ENCODE results near the gene LUZP1.

The LUZP1 gene

DNA sequence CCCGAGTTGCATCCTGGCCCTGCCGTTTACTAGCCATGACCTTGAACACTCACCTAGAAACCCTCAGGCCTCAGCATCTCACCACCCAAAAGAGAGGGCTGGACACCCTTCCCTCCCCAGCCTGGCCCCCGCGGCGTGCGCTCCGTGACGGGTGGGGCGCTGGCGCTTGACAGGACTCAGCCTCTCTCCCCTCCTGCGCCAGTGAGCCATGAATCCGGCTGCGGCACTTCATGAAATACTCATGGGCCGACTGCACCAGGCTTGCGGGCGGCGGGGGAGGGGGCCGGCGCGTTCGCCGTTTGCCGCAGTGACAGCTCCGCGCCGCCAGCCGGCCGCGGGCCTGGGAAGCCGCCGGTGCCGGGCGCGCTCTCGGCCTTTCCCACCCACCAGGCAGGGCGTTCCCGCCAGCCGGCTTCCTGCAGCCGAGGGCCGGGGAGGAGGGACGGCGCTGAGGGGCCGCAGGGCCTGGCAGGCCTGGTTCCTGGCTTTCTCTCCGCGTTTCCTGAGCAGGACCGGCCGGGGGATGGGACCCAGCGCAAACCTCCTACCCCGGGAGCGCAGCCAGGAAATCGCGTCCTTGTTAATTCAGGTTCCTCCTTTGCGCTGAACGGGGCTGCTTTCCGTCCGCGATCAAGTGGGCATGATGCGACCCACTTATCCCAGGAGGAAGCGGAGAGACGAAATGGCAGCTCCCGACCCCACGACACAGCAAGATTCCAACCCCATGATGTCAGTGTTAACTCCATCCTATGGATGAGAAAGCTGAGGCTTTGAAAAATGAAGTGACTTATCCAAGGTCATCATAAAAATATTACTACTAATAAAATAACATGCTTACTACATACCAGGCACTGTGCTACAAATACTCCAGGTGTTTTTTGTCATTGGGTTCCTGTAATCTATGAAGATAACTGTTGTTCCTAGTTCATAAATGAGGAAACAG is 9.1 kb upstream of the LUZP1 start:
- TF ChIP-seq, protein P1, sequence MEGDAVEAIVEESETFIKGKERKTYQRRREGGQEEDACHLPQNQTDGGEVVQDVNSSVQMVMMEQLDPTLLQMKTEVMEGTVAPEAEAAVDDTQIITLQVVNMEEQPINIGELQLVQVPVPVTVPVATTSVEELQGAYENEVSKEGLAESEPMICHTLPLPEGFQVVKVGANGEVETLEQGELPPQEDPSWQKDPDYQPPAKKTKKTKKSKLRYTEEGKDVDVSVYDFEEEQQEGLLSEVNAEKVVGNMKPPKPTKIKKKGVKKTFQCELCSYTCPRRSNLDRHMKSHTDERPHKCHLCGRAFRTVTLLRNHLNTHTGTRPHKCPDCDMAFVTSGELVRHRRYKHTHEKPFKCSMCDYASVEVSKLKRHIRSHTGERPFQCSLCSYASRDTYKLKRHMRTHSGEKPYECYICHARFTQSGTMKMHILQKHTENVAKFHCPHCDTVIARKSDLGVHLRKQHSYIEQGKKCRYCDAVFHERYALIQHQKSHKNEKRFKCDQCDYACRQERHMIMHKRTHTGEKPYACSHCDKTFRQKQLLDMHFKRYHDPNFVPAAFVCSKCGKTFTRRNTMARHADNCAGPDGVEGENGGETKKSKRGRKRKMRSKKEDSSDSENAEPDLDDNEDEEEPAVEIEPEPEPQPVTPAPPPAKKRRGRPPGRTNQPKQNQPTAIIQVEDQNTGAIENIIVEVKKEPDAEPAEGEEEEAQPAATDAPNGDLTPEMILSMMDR (IDR thresholded peaks at IDR 0.05; ENCODE audit: insufficient read depth, low read depth, low read length, missing control alignments): peak; percentile 8
- peak; percentile 87 for DNase-seq (ENCODE audit: low read depth)
- H3K4me3 ChIP-seq (ENCODE audit: low read depth, low read length): peak overlapping the region; percentile 56

DNA sequence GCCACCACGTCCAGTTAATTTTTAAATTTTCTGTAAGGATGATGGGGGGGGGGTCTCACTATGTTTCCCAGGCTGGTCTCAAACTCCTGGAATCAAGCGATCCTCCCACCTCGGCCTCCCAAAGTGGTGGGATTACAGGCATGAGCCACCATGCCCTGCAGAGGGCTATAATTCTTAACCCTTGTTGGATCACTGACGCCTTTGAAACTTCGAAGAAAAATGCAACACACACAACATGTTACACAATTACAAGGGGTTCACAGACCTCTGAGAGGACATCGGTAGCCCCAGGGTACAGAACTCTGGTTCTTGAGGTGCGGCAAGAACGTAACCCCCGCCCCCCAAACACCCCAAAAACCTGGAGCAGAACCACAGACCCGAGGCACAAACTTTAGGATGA is 8.4 kb upstream of the LUZP1 start:
- no peak for DNase-seq (ENCODE audit: low read depth)
- H3K4me3 ChIP-seq (ENCODE audit: low read depth, low read length): peak overlapping the region; percentile 56
- TF ChIP-seq, protein P1 (IDR thresholded peaks at IDR 0.05; ENCODE audit: insufficient read depth, low read depth, low read length, missing control alignments): no peak

DNA sequence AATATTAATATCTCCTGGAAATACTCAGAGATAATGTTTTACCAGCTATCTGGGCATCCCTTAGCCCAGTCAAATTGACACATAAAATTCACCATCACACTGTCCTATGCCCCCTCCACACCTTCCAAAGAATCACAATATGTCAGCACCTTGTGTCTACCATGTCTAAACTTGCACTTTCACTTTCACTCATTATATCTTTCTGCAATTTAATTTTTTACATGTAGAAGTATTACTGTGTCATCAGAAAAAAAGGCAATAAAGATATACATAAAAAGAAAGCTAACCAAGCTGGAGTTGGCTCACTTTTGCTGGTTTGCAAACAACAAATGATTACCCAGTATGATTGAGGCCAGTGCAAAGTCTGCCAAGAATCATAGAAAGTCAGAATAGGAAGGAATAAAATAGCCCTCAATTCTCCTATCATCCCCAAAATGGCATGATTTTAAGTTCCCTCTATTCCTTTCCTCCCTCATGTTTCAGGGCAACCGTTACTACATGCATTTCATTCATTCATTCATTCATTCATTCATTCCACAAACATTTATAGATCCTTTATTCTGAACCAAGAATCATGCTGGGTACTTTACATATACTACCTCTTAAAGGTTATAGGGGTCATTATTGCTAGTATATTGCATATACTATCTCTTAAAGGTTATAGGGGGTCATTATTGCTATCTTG is 5.9 kb upstream of the LUZP1 start:
- TF ChIP-seq, protein P1 (IDR thresholded peaks at IDR 0.05; ENCODE audit: insufficient read depth, low read depth, low read length, missing control alignments): no peak
- no peak for DNase-seq (ENCODE audit: low read depth)
- no peak overlapping the region for H3K4me3 ChIP-seq (ENCODE audit: low read depth, low read length)

DNA sequence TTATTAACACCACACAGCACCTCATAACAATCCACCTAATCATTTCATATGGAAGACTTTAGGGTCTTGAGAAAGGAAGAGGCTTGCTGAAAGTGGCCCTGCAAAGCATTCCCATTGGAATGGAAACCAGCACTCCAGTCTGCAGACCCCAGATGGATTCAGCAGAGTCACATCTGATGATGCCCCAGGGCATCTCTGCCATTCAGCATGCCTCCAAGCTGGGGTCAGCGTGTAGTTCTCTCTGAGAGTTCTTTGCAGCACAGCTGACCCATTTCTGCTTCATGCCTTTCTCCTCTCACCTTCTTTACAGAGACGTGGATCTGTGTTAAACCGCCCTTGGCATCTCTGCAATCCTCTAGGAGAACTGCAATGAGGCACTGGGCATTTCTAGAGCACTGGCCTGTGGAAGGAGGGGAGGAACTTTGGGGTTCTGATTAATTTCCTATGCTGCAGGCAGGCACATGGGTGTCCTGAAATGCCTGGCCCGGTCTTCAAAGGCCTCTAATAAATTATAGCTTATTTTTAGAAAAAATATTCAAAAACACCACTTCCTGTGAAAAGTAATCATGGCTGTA is 2.6 kb upstream of the LUZP1 start:
- no peak for DNase-seq (ENCODE audit: low read depth)
- TF ChIP-seq, protein P1 (IDR thresholded peaks at IDR 0.05; ENCODE audit: insufficient read depth, low read depth, low read length, missing control alignments): no peak
- no peak overlapping the region for H3K4me3 ChIP-seq (ENCODE audit: low read depth, low read length)

DNA sequence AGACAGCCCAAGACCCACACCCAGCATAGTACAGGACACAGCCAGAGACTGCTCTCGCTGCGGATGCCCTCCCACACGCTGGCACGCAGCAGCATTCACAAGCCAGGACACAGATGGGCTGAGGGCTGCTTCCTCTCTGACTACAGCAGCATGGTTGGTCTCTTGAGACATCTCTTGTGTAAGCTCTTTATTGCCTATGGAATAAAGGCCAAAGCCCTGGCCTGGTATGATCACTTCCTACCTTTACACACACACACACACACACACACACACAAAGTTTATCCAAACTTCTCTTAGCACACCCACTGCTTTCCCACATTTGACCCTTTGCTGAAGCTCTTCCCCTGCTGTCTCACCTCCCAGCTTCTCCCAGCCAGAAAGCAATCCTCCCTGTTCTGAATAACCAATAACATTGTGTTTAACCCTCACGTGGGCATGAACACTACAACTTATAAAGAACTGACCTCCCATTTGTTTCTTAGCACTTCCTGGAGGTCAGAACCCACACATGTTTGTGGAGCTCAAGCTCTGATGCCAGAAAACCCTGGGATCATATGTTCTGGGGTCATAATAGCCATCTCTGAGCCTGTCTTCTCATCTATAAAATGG is 1.2 kb upstream of the LUZP1 start:
- DNase-seq (ENCODE audit: low read depth): peak; percentile 18
- TF ChIP-seq, protein P1 (IDR thresholded peaks at IDR 0.05; ENCODE audit: insufficient read depth, low read depth, low read length, missing control alignments): no peak
- no peak overlapping the region for H3K4me3 ChIP-seq (ENCODE audit: low read depth, low read length)

DNA sequence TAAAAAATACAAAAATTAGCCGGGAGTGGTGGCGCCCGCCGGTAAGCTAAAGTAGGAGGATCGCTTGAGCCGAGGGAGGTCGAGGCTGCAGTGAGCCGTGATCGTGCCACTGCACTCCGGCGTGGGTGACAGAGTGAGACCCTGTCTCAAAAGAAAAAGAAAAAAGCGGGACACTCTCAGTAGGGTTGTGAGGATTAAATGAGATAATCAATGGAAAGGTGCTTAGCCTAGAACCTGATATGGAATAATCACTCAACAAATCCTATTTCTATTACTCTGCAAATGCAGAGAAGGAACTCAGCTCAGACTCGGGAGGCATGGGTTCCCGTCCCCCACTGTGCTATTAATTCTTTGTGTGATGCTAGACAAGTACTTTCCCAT is 529 bp upstream of the LUZP1 start:
- peak overlapping the region; percentile 98; the same call in 1 of the 2 replicates for H3K4me3 ChIP-seq (ENCODE audit: low read depth, low read length)
- no peak for DNase-seq (ENCODE audit: low read depth)
- TF ChIP-seq, protein P1 (IDR thresholded peaks at IDR 0.05; ENCODE audit: insufficient read depth, low read depth, low read length, missing control alignments): no peak
